H1 (cell line): ENCODE results near the gene ELAVL1. TPM values are rescaled to one million over a fixed set of nuclear protein-coding genes. Genes with fewer than 3 reads are reported as not detected.

Source experiments
- CTCF ChIA-PET: fragments of 300-600 bp; sonication (Branson Sonifier 250); formaldehyde crosslinking; loops from one replicate; lab custom pipeline; 2021; ENCODE audit not compliant: partially characterized antibody; lab: Charles Lee
- POLR2A ChIA-PET: fragments of 300-600 bp; sonication (Branson Sonifier 250); formaldehyde crosslinking; loops from one replicate; lab custom pipeline; 2021; ENCODE audit warnings: inconsistent platforms; ENCODE audit not compliant: partially characterized antibody; lab: Charles Lee
- DNase-seq, 2 experiments: peaks; one replicate each; pipeline versions ENCODE4 v3.0.0 to v3.0.0-alpha.2; 2010 to 2022; ENCODE audit warnings: low spot score in 2 of 2, low read depth in 1 of 2, mixed read lengths in 1 of 2
- FAIRE-seq: peaks from 2 replicates; lab custom pipeline; 2011; peaks lifted over from hg19 to GRCh38; lab: Jason Lieb, UNC
- H2AFZ ChIP-seq: 2 replicates; pipeline ENCODE4 v1.8.1; 2012; ENCODE audit warnings: low read length, inconsistent platforms
- H2AK5ac ChIP-seq: 2 replicates; pipeline ENCODE4 v1.6.1; 2013; ENCODE audit warnings: low read depth, low read length
- H2BK120ac ChIP-seq: replicated peaks from 2 replicates; pipeline ENCODE3; 2013; ENCODE audit warnings: low read depth, low read length, inconsistent platforms
- H2BK12ac ChIP-seq: 2 replicates; pipeline ENCODE4 v1.6.1; 2013; ENCODE audit warnings: low read depth, low read length
- H2BK15ac ChIP-seq: 2 replicates; pipeline ENCODE4 v1.6.1; 2013; ENCODE audit warnings: low read length
- H2BK20ac ChIP-seq: 2 replicates; pipeline ENCODE4 v1.6.1; 2013; ENCODE audit warnings: low read length
- H2BK5ac ChIP-seq: 2 replicates; pipeline ENCODE4 v1.6.1; 2013; ENCODE audit warnings: low read depth, low read length
- H3K14ac ChIP-seq: 2 replicates; pipeline ENCODE4 v1.6.1; 2013; ENCODE audit warnings: inconsistent platforms; ENCODE audit not compliant: insufficient read length
- H3K18ac ChIP-seq: 2 replicates; pipeline ENCODE4 v1.6.1; 2013; ENCODE audit warnings: low read length; ENCODE audit errors: extremely low read depth
- H3K23ac ChIP-seq: 2 replicates; pipeline ENCODE4 v1.6.1; 2013; ENCODE audit warnings: inconsistent platforms; ENCODE audit not compliant: insufficient read length
- H3K23me2 ChIP-seq: 2 replicates; pipeline ENCODE4 v1.6.1; 2013; ENCODE audit warnings: low read depth, low read length
- H3K27ac ChIP-seq: 2 replicates; pipeline ENCODE4 v1.6.1; 2011; ENCODE audit warnings: low read depth, low read length, inconsistent platforms
- H3K27me3 ChIP-seq, 4 experiments: replicated peaks in 1 of 4; 1 replicate in 1 of 4; 2 replicates in 3 of 4; pipeline versions ENCODE4 v1.6.1 to v1.8.1; 2011 to 2013; ENCODE audit warnings: low read length in 3 of 4, mild to moderate bottlenecking in 3 of 4, inconsistent platforms in 2 of 4, mixed read lengths in 2 of 4, moderate library complexity in 1 of 4; ENCODE audit not compliant: control insufficient read depth in 3 of 4, insufficient read depth in 3 of 4; ENCODE audit errors: extremely low read depth in 1 of 4
- H3K36me3 ChIP-seq, 4 experiments: 2 replicates each; pipeline versions ENCODE4 v1.6.1 to v1.8.1; 2011 to 2013; ENCODE audit warnings: mild to moderate bottlenecking in 4 of 4, low read length in 3 of 4, moderate library complexity in 2 of 4, control low read depth in 1 of 4, inconsistent platforms in 1 of 4; ENCODE audit not compliant: insufficient read depth in 4 of 4, control insufficient read depth in 2 of 4
- H3K4ac ChIP-seq: replicated peaks from 2 replicates; pipeline ENCODE3; 2013; ENCODE audit warnings: low read length, low read depth, mixed read lengths, inconsistent platforms; ENCODE audit not compliant: insufficient read length
- H3K4me1 ChIP-seq, 4 experiments: replicated peaks in 1 of 4; 1 replicate in 1 of 4; 2 replicates in 3 of 4; pipeline versions ENCODE4 v1.6.1 to v1.8.1; 2011 to 2013; ENCODE audit warnings: low read length in 3 of 4, inconsistent platforms in 2 of 4, mixed read lengths in 1 of 4; ENCODE audit not compliant: insufficient read depth in 4 of 4, control insufficient read depth in 3 of 4
- H3K4me2 ChIP-seq, 2 experiments: 2 replicates each; pipeline versions ENCODE4 v1.6.1 to v1.8.1; 2011 to 2013; ENCODE audit warnings: low read depth in 2 of 2, low read length in 2 of 2, control low read depth in 1 of 2, inconsistent platforms in 1 of 2, mild to moderate bottlenecking in 1 of 2; ENCODE audit not compliant: insufficient read depth in 1 of 2
- H3K4me3 ChIP-seq, 4 experiments: fragments of 200-600, 300-600 bp in 1 of 4; sonication (generic), shearing (Covaris generic), sonication (Bioruptor Twin) in 1 of 4; 2 replicates each; pipeline versions ENCODE4 v1.5.1 to v1.8.1; 2011 to 2016; ENCODE audit warnings: low read length in 4 of 4, low read depth in 3 of 4, control low read depth in 2 of 4, inconsistent platforms in 2 of 4, mild to moderate bottlenecking in 2 of 4, mixed read lengths in 1 of 4, moderate library complexity in 1 of 4; ENCODE audit not compliant: insufficient read depth in 2 of 4; ENCODE audit errors: extremely low read depth in 1 of 4
- H3K56ac ChIP-seq: replicated peaks from 2 replicates; pipeline ENCODE3; 2013; ENCODE audit warnings: low read depth, mild to moderate bottlenecking, mixed read lengths, low read length, inconsistent platforms; ENCODE audit not compliant: insufficient read length
- H3K79me1 ChIP-seq: 2 replicates; pipeline ENCODE4 v1.6.1; 2013; ENCODE audit warnings: low read depth, low read length, control low read depth
- H3K79me2 ChIP-seq, 2 experiments: 2 replicates each; pipeline versions ENCODE4 v1.6.1 to v1.8.1; 2012 to 2013; ENCODE audit warnings: low read length in 2 of 2, mild to moderate bottlenecking in 2 of 2, inconsistent platforms in 1 of 2; ENCODE audit not compliant: insufficient read depth in 2 of 2, control insufficient read depth in 1 of 2
- H3K9ac ChIP-seq, 4 experiments: replicated peaks in 1 of 4; 1 replicate in 1 of 4; 2 replicates in 3 of 4; pipeline versions ENCODE4 v1.6.1 to v1.8.1; 2011 to 2013; ENCODE audit warnings: low read depth in 3 of 4, low read length in 3 of 4, control low read depth in 2 of 4, mild to moderate bottlenecking in 2 of 4, moderate library complexity in 2 of 4, inconsistent platforms in 1 of 4; ENCODE audit errors: extremely low read depth in 1 of 4
- H3K9me3 ChIP-seq, 2 experiments: 2 replicates each; pipeline versions ENCODE4 v1.6.1 to v1.8.1; 2012 to 2013; ENCODE audit warnings: mild to moderate bottlenecking in 2 of 2, moderate library complexity in 2 of 2, control low read depth in 1 of 2, inconsistent platforms in 1 of 2, low read depth in 1 of 2, low read length in 1 of 2, mixed read lengths in 1 of 2; ENCODE audit not compliant: insufficient read depth in 2 of 2
- H4K20me1 ChIP-seq, 2 experiments: replicated peaks in 1 of 2; 2 replicates each; pipeline versions ENCODE3 to v1.8.1; 2011 to 2013; ENCODE audit warnings: inconsistent platforms in 2 of 2, low read length in 2 of 2, mild to moderate bottlenecking in 1 of 2; ENCODE audit not compliant: insufficient read depth in 2 of 2, control insufficient read depth in 1 of 2
- H4K5ac ChIP-seq: 2 replicates; pipeline ENCODE4 v1.6.1; 2013; ENCODE audit warnings: low read length, low read depth, mixed read lengths, inconsistent platforms; ENCODE audit not compliant: insufficient read length
- H4K8ac ChIP-seq: 2 replicates; pipeline ENCODE4 v1.8.0; 2013; ENCODE audit warnings: mild to moderate bottlenecking, moderate library complexity, low read length, inconsistent platforms; ENCODE audit not compliant: insufficient read depth; ENCODE audit errors: extremely low read depth
- H4K91ac ChIP-seq: replicated peaks from 2 replicates; pipeline ENCODE3; 2013; ENCODE audit warnings: low read length, mixed read lengths, inconsistent platforms; ENCODE audit not compliant: insufficient read length
- BACH1 ChIP-seq: IDR thresholded peaks from 2 replicates; pipeline ENCODE4 v1.6.1; 2012; ENCODE audit warnings: low read length, improper control_type of control experiment
- JUN ChIP-seq: IDR thresholded peaks from 2 replicates; pipeline ENCODE4 v1.6.1; 2011; ENCODE audit warnings: low read depth, mild to moderate bottlenecking, improper control_type of control experiment, low read length
- KDM5A ChIP-seq: fragments of 200-600 bp; IDR thresholded peaks from 2 replicates; pipeline ENCODE4 v1.7.1; 2012; ENCODE audit warnings: mild to moderate bottlenecking, low read length, inconsistent platforms, mixed read lengths
- POU5F1 ChIP-seq: IDR thresholded peaks from 2 replicates; pipeline ENCODE4 v1.6.1; 2011; ENCODE audit warnings: low read depth, mild to moderate bottlenecking, low read length, moderate library complexity
- SP4 ChIP-seq: IDR thresholded peaks from 2 replicates; pipeline ENCODE4 v1.6.1; 2012; ENCODE audit warnings: low read length, inconsistent platforms
- SUZ12 ChIP-seq: fragments of 200-600 bp; sonication (generic); IDR thresholded peaks from 2 replicates; pipeline ENCODE4 v1.6.1; 2012; ENCODE audit warnings: mild to moderate bottlenecking, inconsistent platforms, low read length, moderate library complexity, mixed read lengths
- TEAD4 ChIP-seq: IDR thresholded peaks from 2 replicates; pipeline ENCODE4 v1.6.1; 2012; ENCODE audit warnings: low read depth, low read length, inconsistent platforms, mixed read lengths
- ZNF274 ChIP-seq: IDR thresholded peaks from 2 replicates; pipeline ENCODE4 v1.7.0; 2012; ENCODE audit warnings: low read length, borderline replicate concordance; ENCODE audit errors: extremely low read depth
- WGBS, 2 experiments: shearing (Covaris generic) in 1 of 2; methylation state at CpG; one replicate each; pipeline versions ENCODE4 v1.1.6 to v1.1.7; 2013 to 2015; ENCODE audit warnings: low lambda C conversion rate in 2 of 2, mixed read lengths in 2 of 2, inconsistent platforms in 1 of 2, low coverage in 1 of 2, missing lambda C conversion rate in 1 of 2; ENCODE audit not compliant: insufficient replicate concordance in 2 of 2, insufficient coverage in 1 of 2, insufficient read length in 1 of 2; ENCODE audit errors: extremely low coverage in 1 of 2, missing lambda C conversion rate in 1 of 2; 5-methylcytosine and 5-hydroxymethylcytosine counted together
- polyA plus RNA-seq, 7 experiments: library from polyadenylated mRNA; depleted of rRNA in 3 of 7; stranded (reverse) in 5 of 7; unstranded in 2 of 7; fragments of >200 nt in 5 of 7; fragments of 200-250 nt in 2 of 7; gene quantifications; 1 replicate in 5 of 7; 2 replicates in 1 of 7; 4 replicates in 1 of 7; pipeline versions ENCODE4 v1.2.1 to v1.2.3, GENCODE V29; 2011 to 2013; ENCODE audit warnings: missing spikeins in 2 of 7, mixed read lengths in 2 of 7
- total RNA-seq: library from RNA; stranded (reverse); fragmentation: NEBNext Ultra II Directional; extraction: Animal tissue kit (Norgen Biotek cat#: 25700); gene quantifications from 2 replicates; pipeline ENCODE4 v1.2.1, GENCODE V29; 2021

Gene ELAVL1
- total and polyA plus RNA-seq, 2 of the 8 experiments (the other 6 are each of a cell fraction or from before 2014, with no cell fraction given): 56.7 to 163 TPM

GRCh38 chr19:8036434-8037099 is 31.1 kb upstream of the ELAVL1 start:
- Histone ChIP-seq H4K20me1 (no peaks in the 10 kb centered on the region), H3K79me2 (no peaks in the 10 kb centered on the region), H2BK5ac (no peak overlapping the region), H3K4me3 (no peak overlapping the region), H2BK12ac (no peak overlapping the region), H3K79me1 (no peaks in the 10 kb centered on the region), H3K23me2 (no peaks in the 10 kb centered on the region), H3K56ac (no peak overlapping the region), H2BK20ac (0 out of 2 replicates have a peak overlapping the region, but pooled peaks have one; percentile 48), H2AK5ac (no peak overlapping the region), H3K18ac (no peak overlapping the region), H3K4ac (no peak overlapping the region), H3K14ac (no peak overlapping the region), H2BK120ac (no peak overlapping the region), H3K23ac (no peak overlapping the region), H4K8ac (no peak overlapping the region), H3K4me2 (no peak overlapping the region), H2BK15ac (no peak overlapping the region), H4K5ac (no peak overlapping the region), H3K4me1 (peaks cover 0 to 11% (median 6%) of the 10 kb centered on the region in 4 experiments; a peak in 3 of 7 replicates), H4K91ac (no peak overlapping the region), H3K9ac (no peak overlapping the region), H3K36me3 (no peaks in the 10 kb centered on the region), H3K27ac (no peak overlapping the region; the same call in 1 of the 2 replicates), H3K27me3 (no peaks in the 10 kb centered on the region; a peak in 1 of 7 replicates), H2AFZ (peak overlapping the region; percentile 63), H3K9me3 (no peaks in the 10 kb centered on the region)
- WGBS, 2 experiments: 92% methylated on average over 7 of the region's 7 CpGs; no CpG with 5 or more reads in 1 of the 2 experiments
- FAIRE-seq: no peak
- TF ChIP-seq ZNF274: no peak
- no peak for TF ChIP-seq JUN
- TF ChIP-seq SP4: no peak
- no peak for TF ChIP-seq KDM5A
- no peak for TF ChIP-seq BACH1
- TF ChIP-seq TEAD4: no peak
- no peak for TF ChIP-seq POU5F1
- TF ChIP-seq SUZ12: no peak
- POLR2A ChIA-PET: interaction anchor here (0.7 to 1.6 kb wide), 5 partner anchors 8 to 38 kb away, joined by 3 to 5 read pairs (median 4); no protein-coding TSS in a partner anchor
- DNase-seq: no peak
- CTCF ChIA-PET: interaction anchor here (1.0 to 3.1 kb wide), 9 partner anchors 8 to 66 kb away, joined by 3 to 10 read pairs (median 4); no protein-coding TSS in a partner anchor
